Middle frontal gyrus (tissue), 1 donor: ENCODE measurements around the gene TMEM201.

Experiments
- DNase-seq: peaks from one replicate; pipeline ENCODE4 v3.0.0-alpha.2; 2015; ENCODE audit warnings: low spot score; ENCODE audit errors: extremely low spot score

Gene TMEM201

DNA sequence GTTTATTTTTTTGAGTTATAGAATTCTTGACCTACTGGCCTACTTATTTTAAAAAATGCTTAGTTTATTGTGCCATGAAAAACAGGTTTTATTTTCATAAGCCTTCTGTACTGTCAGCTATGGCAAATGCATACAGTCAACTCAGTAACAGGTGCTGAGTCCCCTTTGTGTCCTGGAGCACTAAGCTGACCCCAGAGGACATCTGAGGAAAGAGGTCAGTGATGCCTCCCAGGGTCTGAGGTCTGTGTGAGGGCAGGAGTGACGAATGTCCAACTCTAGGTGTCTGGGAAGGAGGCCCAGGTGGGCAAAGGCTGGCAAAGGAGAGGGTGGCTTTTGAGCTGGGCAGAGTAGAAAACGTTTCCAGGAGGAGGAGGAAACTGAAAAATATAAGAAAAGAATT is 7.8 kb upstream of the TMEM201 start:
- DNase-seq: no peak

DNA sequence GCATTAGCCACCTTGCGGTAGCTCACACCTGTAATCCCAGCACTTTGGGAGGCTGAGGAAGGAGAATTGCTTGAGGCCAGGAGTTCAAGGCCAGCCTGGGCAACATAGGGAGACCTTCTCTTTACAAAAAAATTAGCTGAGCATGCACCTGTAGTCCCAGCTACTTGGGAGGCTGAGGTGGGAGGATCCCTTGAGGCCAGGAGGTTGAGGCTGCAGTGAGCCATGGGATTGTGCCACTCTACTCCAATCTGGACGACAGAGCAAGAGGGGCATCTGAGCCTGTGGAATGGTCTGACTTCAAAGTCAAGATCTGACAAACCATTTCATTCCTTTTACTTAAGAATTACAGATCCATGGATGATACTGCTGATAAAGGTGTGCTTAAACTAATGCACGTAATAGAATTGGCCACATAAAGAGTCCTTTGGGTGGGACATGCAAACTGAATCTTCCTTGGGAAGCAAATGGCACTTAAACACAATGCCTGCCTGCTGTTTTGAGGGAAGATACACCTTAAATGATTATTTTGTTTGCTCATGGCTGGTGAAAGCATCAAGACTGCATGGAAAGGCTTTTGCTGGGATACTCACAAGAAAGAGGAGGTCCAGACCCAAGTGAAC is 2.5 kb upstream of the TMEM201 start:
- DNase-seq: no peak

DNA sequence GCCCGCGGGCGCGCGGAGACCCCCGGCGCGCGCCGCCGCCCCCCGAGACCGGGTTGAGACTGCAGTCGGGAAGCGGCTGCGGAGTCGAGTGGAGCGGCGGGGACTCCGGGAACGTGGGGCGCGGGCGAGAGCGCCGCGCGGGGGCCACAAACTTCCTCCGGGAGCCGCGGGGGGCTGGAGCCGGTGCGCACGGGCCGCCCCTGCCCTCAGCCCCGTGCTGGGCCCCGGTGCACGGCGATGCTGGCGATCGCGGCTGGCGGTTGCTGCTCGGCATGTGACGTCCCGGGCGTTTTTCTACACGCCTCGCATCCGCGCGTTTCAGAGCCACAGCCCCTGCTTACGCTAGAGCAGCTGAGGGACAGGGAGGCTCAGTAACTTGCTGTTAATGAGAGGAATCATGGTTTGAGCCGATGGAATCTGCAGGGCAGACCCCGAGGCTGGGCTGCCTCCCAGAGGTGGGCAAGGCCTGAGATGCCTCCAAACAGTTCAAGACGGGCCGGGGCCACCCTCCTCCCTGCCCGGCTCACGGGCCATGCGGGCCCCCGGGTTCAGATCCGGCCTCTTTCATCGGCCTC is 520 bp downstream of the TMEM201 start:
- no peak for DNase-seq

DNA sequence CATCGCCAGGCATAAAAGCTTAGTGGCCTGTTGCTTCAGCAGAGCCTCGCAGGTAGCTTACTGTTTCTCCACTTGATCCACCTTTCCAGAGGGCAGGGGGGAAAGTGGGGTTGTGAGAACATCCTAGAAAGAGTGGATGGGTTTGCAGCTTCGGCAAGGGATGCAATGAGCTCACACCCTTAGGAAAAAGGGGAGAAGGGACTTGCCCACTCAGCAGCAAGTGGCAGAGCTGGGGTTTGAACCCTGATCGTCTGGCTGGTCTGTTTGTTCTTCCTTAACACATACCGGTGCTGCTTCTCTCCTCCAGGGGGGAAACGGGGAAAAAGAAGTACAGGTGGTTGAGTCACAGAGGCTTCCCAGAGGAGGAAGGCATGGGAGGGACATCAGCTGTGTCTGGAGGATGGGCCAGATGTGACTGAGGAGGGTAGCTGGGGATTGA is 1.0 kb downstream of the TMEM201 start:
- DNase-seq: no peak

DNA sequence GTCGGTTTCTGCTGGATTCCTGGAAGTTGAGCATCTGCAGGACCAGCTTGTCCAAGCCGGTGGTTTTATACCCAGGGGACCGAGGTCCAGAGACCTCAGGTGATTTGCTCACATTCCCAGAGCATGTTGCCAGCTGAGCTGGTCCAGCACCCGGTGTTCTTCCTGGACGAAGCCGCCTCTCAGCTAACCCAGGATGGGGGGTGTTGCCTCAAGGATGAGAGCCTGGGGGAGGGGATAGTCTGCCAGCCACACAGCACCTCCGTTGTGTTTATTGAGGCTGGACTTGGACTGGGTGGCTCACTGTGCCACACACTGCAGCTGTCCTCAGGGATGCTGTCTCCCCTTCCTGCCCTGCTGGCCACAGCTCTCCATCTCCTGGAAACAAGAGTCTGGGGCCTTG is 1.5 kb downstream of the TMEM201 start:
- no peak for DNase-seq

DNA sequence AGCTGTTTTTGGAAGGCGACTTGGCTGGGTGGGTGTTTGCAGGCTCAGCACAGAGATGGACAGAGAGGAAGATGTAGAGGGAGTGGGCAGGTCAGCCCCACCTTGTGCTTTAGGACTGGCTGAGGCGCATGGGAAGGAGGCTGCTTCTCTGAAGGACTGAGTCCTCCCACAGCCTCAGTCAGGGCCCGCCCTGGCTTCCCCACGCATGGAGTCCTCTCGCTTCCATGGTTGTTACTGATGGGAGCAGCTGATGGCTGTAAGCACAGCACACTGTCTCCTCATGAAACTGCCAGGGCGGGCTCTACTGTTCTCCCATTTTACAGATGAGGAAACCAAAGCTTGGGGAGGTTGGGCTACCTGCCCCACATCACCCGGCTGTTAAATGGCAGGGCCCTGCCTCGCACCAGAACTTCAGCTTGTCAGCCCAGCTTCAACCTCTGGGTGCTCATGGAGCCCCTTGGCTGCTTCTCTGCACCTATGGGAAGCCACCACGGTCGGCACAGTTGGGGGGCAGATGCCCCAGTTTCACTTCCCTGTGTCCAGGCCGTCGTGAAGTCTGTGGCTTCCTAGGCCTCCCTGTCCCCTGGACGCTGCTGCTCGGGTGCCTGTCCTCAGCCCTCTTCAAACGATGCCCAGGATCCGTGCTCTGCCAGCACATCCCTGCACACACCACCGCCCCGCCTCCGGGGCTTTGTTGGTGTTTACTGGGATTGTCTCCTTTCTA is 2.4 kb downstream of the TMEM201 start:
- no peak for DNase-seq

DNA sequence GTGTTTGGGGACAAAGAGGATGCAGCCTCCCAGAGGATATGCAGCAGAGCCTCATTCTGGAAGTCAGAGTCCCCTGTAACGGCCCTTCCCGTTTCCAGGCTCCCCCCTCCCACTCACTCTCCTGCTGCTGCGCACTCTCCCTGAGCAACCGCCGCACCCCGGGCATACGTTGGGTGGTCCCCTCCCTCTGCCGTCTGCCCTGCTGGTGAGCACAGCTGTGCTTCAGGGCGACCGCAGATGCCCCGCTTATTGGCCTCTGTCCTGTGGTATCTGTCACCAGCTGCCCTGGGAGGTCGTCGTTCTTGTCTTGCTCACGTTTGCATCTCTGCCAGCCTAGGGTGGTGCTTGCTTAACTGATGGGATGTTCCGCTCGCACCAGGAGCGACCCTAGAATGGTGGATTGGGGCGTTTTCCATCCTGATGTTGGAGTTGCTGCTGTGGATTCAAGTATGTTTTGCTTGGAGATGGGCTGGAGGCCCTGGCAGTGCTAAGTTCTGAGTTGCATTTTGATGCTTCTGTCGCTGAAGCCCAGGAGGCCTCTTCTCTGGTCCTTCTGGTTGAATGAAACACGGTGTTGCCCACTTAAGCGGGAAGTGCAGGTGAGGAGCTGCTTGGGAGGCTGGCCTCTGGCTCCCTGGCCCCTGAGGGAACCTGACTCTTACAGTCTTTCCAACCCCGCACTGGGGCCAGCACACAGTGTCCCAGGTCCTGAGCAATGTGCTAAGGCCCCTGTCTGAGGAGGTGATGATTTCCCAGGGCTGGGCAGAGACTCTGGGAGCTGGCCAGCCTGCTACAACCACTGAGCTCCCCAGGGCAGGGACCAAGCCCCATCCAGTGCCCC is 3.2 kb downstream of the TMEM201 start:
- no peak for DNase-seq

DNA sequence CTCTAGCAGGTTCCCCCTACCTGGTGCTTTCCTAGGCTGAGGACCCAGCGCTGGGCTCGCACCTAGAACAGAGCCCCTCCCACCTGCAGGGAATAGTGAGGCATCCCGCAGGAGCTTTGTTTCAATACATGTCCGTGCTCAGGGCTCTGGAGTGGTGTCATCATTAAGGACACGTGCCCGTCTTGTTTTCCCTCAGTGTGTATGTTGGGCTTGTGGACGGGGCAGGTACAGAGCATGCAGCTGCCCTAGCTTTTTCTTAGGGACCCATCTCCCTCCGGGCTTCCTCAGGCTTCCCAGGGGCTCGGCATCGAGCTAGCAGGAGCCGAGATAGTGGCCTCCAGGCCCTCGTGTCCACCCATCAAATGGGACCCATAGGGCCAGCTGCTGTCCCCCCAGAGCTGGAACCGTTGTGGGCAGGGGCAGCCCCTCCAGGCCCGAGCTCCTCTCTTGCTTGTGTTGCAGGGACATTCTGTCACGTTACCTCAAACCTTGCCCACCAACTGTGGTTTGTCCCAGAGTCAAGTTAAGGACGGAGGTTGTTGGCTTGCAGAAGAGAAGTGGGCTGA is 3.9 kb downstream of the TMEM201 start:
- no peak for DNase-seq

DNA sequence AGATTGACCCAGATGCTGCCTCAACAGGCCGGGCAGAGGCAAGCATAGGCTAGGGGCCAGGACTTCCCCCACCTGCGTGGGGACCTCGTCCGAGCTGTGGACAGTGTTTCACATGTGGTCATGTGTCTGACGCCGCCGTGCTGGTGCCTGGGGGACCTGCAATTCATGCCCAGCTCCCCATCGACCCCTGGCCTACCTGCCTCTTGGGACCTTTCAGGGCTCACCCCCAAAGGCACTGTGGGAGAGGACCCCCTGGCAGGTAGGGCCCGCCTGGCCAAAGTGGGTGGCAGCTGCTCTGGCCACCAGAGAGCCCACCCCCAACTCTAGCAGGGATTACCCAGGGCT is 4.4 kb downstream of the TMEM201 start:
- no peak for DNase-seq

DNA sequence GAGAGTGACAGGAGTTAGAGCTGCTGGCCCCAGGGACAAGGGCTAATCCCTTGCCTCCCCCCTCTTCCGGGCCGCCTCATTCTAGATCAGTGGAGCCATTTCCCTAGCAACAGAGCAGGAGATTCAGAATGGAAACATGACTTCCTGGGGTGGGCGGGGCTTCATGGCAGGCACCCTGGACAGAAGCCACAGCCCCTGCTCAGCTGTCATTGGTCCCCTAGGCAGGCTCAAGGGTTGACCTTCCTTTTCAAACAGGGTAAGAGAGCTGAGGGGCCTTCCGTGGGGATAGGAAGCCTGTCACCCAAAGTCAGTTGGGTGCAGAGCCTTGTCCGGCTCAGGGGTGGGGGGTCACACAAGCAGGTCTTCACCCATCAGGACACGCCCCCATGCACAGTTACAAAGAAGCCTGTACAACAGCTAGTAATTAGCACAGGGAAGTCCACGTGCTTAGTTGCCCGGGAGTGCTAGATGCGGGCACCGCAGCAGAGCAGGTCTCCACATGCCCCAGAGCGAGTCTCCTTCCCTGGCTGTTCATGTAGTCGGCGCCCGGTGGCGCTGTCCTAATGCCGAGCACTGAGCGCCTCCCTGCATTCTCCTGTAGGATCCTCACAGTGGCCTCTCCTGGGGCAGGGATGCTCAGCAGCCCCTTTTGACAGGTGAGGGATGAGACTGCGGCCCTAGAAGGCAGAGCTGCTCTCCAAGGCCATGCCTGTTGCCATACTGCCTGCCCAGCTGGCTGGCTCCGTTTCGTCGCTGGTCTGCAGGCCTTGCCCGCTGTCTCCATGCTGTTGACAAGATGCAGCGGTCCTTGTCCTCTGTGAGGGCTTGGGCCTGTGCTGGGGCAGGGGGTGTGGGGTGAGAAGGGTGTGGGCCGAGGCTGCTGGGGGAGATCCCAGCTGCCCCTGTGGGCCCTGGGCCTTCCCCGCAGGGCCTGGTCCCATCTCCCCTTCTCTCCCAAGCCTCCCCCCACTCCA is 5.1 kb downstream of the TMEM201 start:
- DNase-seq: no peak

DNA sequence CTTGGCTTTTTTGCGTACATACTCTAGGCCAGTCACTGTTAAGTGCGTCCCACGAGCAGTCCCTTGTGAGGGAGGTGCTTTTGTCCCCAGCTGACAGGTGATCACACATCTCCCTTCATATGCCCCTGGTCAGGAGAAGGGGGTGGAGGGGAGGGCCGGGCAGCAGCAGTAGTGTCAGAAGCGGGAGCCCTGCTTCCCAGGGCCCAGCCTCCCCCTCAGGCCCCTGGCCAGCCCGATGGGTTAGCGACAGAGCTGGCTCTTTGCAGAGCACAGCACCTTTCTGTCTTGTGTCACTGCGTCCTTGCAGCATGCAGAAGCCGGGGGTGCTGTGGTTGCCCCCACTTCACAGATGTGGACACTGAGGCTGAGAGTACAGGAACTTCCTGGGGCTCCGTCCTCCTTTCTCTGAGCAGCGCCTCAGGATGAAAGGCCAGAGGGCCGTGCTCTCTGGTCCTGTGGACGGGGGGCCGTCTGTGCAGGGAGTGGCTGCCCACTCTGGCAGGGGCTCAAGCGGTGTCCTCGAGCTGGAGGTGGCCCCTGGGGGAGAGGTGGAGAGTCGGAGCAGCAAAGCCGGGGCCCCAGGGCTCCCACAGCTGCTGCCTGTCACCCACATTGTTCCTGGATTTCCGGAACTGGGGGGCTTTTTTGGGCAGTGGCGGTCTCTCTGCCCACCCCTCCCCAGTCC is 5.9 kb downstream of the TMEM201 start:
- DNase-seq: no peak

DNA sequence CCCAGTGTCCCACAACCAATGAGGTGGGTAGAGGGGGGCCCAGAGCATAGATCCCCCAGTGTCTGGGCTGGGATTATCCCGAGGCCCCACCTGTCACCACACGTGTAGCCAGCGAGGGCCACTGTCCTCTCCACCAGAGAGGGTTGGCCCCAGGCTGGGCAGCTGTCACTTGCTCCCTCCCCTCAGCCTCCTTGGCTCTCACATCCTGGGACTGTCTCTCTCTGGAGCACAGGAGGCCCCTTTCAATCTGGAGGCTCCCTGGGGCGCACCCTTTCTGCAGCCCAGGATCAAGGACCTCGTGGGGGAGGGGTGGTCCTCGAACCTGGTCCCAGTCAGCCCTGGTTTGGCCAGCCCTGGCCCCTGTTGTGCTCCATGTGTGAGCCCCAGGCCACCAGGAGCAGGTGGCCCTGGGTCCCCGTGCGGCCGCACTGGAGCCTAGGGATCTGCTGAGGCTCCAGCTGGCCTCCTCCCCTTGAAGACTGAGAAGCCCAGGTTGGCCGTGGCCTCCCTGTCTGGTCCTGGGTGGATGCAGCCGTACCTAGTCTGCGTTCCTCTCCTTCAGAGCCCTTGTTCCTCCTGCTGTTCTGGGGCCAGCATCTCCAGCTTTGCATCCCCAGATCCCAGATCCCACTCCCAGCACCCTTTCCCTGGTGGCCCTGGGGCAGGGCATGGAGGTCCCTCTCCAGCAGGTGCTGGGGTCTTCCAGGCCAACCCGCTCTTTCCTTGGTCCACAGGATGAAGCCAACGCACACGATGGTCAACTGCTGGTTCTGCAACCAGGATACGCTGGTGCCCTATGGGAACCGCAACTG is 6.7 kb downstream of the TMEM201 start:
- no peak for DNase-seq

DNA sequence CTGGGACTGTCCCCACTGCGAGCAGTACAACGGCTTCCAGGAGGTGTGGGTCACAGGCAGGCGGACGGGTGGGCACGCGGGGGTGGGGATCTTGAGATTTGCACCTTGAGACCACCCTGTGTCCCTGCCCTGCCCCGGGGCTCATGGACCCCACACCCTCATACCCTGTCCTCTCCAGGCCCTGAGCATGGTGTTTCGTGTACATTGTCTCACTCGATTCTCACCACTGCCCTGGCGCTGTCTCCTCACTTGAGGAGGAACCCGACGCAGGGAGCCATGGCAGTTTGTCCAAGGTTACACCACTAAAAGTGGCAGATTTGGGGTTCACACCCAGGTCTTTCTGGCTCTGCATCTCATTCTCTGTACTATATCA is 7.2 kb downstream of the TMEM201 start:
- DNase-seq: no peak

DNA sequence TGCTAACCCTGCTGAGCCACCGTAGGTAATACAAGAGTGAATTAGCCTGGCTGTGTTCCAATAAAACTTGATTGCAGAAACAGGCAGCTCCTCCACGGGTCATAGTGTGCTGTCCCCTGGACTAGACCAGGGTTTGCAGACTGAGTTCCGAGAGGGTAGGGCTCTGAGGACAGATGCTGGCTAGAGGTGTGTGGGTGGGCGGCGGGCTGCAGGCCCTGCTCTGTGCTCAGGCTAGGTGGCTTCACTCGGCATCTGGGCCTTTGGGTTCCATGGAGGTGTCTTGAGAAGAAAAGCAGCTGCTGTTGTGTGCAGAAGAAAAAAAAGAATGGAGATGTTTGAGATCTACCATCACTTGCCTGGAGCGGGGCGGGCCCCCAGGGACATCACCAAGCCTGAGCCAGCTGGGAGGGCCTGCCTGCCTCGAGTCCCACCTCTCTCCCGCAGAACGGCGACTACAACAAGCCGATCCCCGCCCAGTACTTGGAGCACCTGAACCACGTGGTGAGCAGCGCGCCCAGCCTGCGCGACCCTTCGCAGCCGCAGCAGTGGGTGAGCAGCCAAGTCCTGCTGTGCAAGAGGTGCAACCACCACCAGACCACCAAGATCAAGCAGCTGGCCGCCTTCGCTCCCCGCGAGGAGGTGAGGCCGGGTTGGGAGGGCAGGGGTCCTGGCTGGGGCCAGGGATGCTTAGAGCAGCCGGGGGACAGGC is 7.9 kb downstream of the TMEM201 start:
- no peak for DNase-seq

DNA sequence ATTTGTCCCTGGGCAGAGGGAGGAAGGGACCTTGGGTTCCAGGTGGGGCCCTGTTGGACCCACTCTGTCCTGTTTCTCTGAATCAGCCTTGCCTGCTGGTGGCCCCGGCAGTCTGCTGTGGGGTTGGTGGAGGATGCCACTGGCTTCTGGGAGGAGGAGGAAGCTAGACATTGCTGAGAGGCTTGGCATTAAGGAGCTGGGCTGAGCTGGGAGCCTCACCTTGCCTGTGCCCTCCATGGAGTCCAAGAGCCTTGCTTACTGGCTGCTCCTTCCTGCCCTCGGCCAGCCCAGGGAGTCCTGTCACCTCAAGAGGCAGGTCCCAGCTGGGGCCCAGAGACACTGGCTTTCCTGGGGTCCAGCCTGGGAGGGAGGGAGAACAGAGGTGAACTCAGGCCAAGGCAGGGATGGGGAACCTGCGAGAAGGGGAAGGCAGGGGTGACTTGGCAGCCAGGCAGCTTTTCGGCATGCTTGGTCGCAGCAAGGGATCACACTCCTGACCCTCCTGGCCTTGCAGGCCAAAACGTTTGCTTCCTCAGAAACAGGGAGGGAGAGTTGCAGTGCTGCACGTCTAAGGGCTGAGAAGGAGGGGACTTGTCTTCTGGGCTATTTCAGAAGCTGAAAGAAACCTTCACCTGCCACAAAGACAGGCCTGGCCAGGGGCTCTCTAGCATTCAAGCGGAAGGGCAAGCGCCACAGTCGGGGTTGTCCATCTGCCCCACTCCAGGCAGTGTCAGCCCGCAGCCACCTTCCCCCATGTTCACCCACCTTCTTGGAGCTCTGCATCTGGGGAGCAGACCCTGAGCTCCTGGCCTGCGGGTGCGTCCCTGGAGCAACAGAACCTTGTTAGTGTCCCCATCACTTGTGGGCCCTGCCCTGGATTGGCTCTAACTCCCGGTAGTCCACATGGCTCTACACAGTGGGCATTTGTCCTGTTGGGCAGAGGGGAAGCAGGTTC is 8.9 kb downstream of the TMEM201 start:
- no peak for DNase-seq

DNA sequence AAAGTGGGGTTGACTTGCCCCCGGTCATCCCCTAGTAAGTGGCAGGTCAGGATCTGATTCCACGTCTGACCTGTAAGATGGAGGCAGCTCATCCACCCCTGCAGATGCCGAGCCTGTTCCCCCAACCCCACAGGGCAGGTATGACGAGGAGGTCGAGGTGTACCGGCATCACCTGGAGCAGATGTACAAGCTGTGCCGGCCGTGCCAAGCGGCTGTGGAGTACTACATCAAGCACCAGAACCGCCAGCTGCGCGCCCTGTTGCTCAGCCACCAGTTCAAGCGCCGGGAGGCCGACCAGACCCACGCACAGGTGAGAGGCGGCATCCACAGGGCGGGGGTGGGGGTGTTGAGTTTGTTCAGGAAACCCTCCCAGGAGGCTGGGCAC is 9.6 kb downstream of the TMEM201 start:
- no peak for DNase-seq

DNA sequence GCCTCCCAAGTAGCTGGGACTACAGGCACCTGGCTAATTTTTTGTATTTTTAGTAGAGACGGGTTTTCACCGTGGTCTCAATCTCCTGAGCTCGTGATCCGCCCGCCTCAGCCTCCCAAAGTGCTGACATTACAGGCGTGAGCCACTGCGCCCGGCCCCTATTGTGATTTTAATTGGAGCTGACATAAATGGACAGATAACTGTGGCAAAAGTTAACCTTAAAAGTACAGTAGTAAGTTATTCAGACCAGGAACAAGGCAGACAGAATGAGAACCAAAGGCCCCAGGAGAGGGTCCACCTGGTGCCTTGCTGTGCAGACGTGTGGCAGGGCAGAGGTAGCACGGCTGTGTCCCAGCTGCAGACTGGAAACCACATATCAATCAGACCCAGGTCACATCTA is 11.0 kb downstream of the TMEM201 start:
- no peak for DNase-seq
